SIG-M5 treated with dmso at 0.1 percent for 504 hours (cell line): Measurements from ENCODE around the gene LIN28B.
"Not testable (repeated sequence)": the region's sequence is repeated elsewhere in the genome, so short reads cannot be mapped to it uniquely, and the experiment has no call there.

Source experiments
- DNase-seq: peaks from one replicate; lab custom pipeline; 2025; ENCODE audit not compliant: unreplicated experiment; lab: John Stamatoyannopoulos, UW

LIN28B gene

DNA sequence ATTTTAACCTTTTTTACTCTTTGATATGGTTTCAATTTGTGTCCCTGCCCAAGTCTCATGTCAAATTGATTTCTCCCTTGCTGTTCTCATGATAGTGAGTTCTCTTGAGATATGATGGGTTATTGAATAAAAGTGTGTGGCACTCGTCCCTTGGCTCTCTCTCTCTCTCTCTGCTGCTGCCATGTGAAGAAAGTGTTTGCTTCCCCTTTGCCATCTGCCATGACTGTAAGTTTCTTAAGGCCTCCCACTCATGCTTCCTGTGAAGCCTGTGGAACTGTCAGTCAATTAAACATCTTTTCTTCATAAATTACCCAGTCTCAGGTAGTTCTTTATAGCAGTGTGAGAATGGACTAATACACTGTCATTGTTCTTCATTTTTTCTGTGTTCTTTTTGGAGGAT, 48.5 kb downstream of the LIN28B start:
- peak; percentile 52 for DNase-seq

- DNase-seq, result not testable (repeated sequence)
Measured at GRCh38 chr6:105013459-105013858, 56.6 kb downstream of the LIN28B start.

GRCh38 chr6:105014448-105014847, 57.5 kb downstream of the LIN28B start:
- DNase-seq, result no peak

- DNase-seq, result no peak
Measured at GRCh38 chr6:105014954-105015353, 58.0 kb downstream of the LIN28B start.

DNA sequence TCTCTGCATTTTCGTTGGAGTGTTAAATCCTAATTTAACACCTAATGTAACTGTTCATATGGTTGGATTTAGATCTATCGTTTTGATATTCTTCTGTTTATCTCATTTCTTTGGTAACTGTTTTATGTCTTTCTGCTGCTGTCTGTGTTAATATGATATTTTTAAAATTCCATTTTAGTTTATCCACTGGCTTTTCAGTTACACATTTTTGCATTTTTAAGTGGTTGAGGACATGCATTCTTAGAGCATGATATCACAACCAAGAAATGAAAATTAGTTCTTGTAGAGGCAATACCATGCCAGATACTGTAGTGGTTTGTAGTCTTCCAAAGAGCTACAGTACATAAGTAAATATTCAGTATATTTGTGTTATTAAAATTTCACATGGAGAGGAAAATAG, 58.6 kb downstream of the LIN28B start:
- no peak for DNase-seq

- no peak for DNase-seq
Measured at GRCh38 chr6:105019285-105019684, 62.4 kb downstream of the LIN28B start.

DNA sequence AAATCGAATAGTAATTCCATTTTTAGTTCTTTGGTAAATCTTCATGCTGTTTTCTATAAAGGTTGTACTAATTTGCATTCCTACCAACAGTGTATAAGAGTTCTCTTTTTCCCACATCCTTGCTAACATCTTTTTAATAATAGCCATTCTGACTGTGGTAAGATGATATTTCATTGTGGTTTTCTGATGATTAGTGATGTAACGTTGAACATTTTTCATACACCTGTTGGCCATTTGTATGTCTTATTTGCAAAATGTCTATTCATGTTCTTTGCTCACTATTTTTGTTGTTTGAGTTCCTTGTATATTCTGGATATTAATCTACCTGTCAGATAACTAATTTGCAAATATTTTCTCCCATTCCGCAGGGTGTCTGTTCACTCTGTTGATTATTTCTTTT, 64.5 kb downstream of the LIN28B start:
- no peak for DNase-seq

DNA sequence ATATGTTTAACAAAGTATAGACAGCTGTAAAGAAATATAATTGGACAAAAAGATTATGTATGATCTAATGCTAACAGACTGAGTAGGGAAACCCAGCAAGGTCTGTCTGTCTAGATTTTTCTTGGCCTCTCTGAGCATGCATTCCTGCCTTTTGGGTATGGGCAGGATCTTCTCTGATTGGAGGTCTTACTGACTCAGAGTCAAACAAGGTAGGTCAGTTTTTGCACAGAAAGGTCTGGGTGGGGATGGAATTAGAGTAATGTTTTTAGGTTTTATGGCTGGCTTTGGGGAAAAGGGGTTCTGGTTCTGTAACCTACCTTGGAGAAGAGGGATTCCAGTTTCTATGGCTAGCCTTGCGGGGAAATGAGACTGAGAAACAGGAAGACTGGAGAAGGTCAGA, 65.5 kb downstream of the LIN28B start:
- no peak for DNase-seq

DNA sequence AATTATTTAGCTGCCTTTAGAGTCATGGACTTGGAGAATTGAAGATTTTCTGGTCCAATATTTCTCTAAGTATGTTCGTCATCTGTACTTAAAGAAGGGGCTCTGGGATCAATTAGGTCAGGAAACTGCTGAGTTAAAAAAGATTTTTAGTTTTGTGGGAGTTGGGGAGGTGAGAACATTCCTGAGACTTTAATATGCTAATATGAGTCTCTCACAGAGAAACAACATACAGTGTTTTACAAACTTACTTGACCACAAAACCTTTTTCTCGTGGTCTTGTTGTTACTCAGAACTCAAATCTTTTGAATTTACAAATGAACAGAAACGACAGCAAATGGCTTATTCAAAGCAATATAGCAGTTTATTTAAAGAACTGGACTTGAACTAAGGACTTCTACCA, 67.9 kb downstream of the LIN28B start:
- DNase-seq, result no peak

DNA sequence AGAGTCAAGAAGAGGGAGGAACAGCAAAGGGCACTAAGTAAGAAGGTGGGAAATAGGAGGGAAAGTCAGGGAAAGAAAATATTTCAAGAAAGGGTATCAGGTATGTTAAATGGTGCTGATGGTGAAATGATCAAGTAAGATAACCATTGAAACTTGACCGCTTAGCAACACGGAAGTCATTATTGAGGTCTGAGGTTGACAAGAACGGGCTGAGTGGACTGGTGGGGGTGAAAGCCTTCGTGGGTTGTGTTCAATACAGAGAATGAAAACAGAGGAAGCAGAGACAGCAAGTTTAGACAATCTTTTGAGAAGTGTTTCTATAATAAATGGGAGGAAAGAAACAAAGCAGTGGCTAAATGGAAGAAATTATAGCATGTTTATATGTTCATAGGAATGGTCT, 72.0 kb downstream of the LIN28B start:
- no peak for DNase-seq

DNA sequence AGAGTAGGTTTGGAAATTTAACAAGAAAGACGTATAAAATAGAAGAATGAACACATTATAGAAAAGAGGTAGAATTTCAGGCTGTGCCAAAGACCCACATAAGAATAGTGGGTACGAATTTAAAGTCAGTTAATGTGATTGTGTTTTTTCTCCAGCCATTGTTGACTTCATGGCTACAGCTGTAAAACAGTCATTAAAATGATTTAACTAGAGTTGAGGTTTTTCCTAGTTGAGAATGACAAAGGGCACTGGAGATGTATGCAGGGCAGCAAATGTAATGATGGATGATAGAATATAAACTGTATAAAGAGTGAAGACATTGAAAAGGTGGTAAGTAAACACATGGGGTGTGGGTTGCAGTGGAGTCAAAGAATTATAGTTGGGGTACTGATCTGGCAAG, 72.7 kb downstream of the LIN28B start:
- DNase-seq, result no peak

- no peak for DNase-seq
Measured at GRCh38 chr6:105034470-105034869, 77.6 kb downstream of the LIN28B start.

DNA sequence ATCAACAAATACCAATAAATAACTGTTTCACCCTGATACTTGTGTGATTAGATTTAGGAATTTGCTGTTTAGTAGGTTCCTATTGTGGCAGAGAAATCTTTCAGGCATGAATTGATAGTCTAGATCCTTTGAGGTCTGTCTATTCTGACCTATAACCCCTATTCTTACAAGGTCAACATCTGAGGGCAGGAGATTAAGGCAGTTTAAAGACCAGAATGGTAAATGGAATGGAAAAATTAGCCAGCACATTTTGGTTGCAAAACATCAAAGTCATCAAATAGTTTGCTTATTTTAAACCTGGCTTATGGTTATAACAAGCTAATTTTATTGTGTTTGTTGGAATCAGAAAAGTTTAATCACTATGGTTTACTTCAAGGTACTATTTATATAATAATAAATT, 78.4 kb downstream of the LIN28B start:
- no peak for DNase-seq

DNA sequence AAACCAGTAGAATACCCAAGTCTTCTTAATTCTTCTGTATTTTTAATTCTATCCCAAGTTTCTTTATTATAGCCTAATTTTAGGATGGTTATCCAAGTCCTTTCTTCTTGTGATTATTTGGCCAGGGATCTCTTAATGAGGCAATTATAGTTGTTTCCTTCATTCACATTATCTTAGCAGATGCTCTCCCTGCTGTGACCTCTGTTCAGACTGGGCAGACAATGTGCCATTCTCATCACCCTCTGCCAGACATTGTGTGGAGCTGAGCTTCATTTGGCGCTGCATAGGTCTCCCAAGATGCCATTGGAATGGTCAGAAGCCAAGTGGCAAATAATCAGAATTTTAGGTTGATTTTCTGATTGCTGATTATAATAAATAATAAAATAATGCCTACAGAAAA, 79.4 kb downstream of the LIN28B start:
- DNase-seq, result no peak

DNA sequence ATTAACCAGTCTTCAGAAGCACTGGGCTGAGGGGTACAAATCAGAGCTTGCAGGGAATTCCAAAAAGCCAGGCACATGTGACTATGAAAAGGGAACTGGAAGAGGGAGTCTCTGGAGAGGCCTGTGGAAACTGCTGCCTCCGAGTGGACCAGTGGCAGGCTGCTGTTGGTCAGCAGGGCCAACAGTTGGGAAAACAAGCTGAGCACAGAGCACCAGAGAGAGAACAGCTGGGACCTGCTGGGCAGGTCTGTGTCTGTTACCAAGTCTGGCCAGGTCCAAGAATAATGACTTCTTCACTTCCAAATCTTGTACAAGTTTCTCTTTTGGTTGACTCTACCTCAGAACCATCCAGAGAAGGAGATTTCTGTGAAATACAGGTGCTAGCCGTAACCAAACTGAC, 81.4 kb downstream of the LIN28B start:
- DNase-seq, result no peak

DNA sequence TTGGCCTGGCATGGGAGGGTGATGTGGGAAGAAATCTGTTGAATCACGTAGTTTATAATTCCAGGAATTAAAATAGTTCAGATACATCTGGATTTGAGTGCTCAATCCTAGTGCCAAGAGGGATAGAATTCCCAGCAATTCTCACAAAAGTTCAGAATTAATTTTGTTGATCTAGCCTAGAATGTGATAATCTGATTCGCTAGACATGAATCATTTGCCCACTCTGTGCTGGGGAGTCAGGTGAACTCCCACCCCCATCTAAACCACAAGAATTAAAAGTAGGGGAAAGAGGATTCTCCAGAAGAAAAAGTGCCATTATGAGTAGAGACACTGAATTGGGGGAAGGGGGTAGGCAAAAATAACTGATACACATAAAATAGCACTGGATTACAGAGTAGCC, 85.0 kb downstream of the LIN28B start:
- DNase-seq, result no peak

DNA sequence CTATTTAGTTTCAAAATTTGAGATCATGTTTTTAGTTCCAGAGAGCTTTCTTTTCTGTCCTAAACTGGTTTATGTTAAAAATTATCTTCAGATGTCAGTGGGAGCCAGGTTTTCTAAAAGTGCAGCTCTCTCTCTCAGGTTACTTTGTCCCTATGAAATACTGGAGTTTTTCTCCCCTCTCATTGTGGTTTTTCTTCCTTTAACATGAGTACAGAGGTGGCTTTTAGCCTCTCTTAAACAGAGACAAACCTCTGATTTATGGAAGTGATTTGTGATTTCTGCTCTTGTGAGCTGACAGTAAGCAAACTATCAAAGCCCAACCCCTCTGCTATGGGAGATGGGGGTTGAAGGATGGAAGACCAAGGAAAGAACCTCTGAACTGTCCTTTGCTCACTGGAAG, 85.7 kb downstream of the LIN28B start:
- DNase-seq, result no peak

GRCh38 chr6:105043979-105044378, 87.1 kb downstream of the LIN28B start:
- DNase-seq, result no peak

- no peak for DNase-seq
Measured at GRCh38 chr6:105045526-105045925, 88.6 kb downstream of the LIN28B start.

DNA sequence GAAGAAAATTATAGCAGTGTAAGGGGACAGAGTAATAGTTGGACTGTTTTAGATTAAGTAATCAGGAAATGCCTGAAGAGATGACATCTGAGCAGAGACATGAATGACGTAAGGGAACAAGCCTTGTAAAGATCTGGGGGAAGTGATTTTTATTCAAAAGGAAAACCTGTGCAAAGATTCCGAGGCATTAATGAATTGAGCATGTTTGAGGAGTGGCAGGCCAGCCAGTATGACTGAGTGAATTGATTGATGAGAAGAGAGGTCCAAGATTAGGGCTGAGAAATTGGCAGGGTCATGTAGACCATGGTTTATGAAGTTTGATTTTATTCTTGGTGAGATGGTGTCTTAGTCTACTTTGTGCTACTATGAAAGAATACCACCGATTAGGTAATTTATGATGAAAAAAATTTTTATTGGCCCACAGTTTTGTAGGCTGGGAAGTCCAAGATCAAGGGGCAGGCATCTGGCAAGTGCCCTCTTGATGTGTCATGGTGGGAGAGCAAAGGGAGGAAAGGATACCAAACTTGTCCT, 95.1 kb downstream of the LIN28B start:
- peak; percentile 9 for DNase-seq

- DNase-seq, result no peak
Measured at GRCh38 chr6:105056646-105057045, 99.7 kb downstream of the LIN28B start.

DNA sequence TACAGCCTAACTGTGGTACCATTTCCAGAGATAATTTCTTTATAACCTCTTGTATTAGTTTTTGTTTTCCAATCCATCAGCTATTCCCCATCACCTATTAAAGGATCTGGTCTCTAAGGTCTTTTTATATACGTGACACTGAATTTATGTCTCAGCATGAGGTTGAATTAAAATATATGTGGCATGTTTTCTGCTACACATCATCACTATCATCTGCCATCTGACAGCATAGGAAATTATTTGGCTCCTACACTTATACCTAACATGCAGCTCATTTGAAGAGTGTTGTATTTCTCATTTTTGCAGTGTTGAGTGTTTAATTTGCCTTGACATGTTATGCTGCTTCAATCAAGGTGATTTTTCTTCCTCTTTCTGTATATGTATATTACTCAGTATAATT, 100.3 kb downstream of the LIN28B start:
- DNase-seq, result no peak

DNA sequence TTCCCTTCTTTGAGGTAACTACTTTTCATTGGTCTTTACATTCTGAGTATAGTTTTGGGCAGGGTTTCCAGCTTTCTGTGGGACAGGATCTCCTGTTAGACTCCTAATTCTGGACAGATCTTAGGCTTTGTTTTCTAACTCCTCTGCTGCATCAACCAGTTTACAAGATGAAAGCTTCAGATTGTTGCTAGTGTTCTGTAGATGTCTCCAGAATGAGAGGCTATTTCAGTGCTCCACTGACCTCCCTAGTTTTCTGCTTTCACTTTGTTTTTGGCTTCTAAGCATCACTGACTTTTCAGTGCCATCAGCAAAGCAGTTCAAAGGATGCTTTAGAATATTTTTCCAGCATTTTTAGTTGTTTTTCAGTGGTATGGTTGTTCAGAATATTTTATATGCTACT, 101.4 kb downstream of the LIN28B start:
- no peak for DNase-seq

DNA sequence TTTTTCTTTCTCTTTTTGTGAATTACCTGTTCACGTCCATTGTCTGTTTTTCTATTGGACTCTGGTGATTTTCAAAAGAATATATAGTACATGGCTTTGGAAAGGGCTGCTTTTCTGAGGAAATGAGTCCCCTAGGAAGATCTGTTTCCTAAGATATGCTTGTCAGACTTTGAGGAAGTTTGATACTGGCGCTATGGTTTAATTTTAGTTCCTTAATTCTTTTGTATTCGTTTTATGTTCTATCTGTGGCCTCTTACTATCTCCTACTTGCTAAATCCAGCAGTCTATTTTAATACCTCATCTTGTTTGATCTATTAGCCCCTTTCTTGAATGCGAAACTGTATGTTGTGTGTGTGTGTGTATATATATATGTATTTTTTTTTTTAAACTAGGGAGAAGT, 101.9 kb downstream of the LIN28B start:
- peak; percentile 31 for DNase-seq
